Measurements from ENCODE around the gene VTN.
A peak's percentile ranks its signal among the peaks of the same experiment; 100 is the strongest.

VTN gene

GRCh38 chr17:28320215-28321061 is 49.7 kb downstream of the VTN start:
- no peak for DNase-seq (ENCODE audit: low spot score)

DNA sequence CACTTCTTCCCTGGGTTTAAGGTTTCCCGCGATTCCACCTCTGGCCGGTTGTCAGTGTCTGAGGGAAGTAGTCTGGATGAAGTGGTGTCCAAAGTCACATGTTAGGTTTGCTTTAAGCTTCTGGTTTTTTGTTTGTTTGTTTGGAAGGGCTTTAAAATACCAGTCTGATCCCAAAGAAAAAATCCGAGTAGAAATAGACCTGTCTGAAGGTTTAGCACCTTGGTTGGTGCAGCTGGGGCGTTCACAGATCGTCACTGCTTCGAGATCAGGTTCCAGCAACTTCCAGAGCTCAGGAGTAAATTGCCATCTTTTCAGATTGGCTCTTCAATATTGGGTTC is 50.5 kb downstream of the VTN start:
- DNase-seq (ENCODE audit: low spot score): no peak

DNA sequence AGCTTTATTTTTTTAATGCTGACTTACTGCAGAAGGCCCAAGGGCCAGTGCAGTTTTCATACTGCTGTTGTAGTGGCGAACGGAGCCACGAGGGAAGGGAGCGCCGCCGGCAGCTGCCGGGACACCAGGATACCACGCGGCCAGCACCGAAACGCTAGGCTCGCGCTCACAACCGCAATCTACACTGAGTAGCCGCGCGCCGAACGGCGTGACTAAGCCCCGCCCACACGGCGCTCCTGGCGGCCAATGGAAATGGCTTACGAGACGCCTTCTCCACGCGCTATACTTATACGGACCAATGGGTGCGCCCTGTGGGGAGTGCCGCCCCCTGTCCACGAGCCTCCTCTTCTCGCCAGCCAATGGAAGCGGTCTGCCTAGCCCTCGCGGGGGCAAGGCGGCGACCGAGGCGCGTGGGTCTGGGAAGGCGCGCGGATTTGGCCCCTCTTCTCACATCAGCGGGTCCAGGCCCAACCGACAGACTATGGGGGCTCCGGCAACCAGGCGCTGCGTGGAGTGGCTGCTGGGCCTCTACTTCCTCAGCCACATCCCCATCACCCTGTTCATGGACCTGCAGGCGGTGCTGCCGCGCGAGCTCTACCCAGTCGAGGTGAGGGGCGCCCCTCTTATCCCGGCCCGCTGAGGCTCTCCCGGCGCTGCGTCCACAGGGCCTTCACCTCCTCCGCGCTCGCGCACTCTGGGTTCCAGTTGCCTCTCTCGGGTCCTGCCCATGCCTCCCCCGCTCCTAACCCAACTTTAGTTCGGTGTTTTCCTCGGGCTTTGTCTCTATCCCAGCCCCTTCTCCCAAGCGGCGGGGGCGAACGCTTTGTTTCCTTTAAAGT is 51.1 kb downstream of the VTN start, which contains the start of gene TMEM97:
TMEM97 (plus strand) TSS at position 442 of the 839 bp plus-strand sequence; CDS start at position 482, 40 bp downstream.
- DNase-seq (ENCODE audit: low spot score): peak; percentile 97

DNA sequence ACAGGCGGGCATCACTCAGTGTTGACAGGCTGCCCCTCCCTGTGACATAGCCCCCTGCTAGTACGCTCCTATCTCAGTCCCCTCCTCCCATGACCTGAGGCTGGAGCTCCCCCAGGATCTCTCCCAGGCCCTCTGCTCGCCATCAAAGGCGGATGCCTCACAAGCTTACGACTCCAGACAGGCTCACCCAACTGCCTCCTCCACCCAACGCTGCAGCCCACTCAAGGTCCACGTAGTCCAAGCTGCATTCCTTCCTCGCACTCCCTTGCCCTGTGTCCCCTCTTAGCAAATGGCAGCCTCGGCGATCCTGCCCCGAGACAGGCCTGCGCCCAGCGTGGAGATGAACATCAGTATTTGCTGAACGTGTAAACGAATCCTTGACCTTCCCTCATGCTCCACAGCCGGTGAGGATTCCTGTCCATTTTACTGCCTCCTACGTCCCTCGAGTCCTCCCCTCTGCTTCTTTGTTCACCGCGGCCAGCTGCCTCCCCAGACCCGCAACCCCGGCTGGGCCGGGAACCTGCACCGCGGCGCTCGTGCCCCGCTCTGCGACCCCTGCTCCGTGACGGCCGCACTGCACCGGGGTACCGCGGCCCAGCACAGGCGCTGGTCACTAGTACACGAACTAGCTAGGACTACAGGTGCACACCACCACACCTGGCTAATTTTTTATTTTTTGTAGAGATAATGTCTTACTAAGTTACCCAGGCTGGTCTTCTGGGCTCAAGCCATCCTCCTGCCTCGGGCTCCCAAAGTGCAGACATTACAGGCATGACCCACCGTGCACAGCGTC is 51.9 kb downstream of the VTN start:
- no peak for DNase-seq (ENCODE audit: low spot score)
